Measurements from ENCODE around the gene STUB1. TPM values are rescaled to one million over a fixed set of nuclear protein-coding genes. Genes with fewer than 3 reads are reported as not detected.

Gene STUB1
- total and polyA plus RNA-seq, 2 experiments from 2014 or later = 91.7 to 108 TPM

DNA sequence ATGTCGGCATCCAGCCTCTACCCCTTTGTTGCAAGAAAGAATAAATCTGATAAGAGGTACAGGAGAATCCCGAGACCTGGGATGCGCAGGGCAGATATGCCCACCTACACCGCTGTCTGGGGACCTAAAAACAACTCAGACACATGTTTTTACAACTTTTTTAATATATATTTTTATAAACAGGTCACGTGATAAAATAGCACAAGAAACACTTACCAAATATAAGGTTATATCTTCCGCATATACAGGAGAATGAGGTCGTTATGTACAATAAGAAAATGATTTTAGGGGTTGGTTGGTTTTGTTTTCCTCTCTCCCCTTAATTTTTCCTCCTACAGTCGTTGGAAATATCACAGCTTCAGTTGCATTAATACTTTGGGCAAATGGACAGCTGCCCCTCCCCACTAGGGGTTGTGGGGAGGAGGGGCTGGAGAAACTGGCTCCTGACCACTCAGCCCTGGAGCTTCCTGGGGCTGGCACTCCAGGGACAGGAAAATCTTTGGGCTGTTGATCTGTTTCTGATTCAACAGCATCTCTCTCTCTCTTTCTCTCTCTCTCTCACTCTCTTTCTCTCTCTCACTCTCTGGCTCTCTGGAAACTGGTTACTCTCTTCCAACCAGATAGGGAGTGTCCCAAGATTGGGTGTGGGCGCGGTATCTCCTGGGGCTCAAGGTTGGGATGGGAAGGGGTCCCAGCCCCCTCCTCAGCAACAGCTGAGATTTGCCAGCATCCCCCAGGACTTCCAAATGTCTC lies 12.3 kb downstream of the STUB1 start:
- peaks cover 2% of the 10 kb centered on the region; the same call in 1 of the 3 replicates for H3K36me3 Mint-ChIP-seq (ENCODE audit: low read depth)
- H3K27me3 Mint-ChIP-seq (ENCODE audit: insufficient read depth, low read depth, poor library complexity) = peaks cover 39% of the 10 kb centered on the region
- no peak for ATAC-seq
- no peak for TF ChIP-seq CREB1 (CRISPR knock-in tag; IDR thresholded peaks at IDR 0.05; ENCODE audit: low read depth)
- no peak for TF ChIP-seq JUNB (IDR thresholded peaks at IDR 0.05; ENCODE audit: unreplicated experiment)
- no peak for TF ChIP-seq POLR2AphosphoS5 (IDR thresholded peaks at IDR 0.05; ENCODE audit: low read depth)
- TF ChIP-seq STAT1 (IDR thresholded peaks at IDR 0.05; ENCODE audit: unreplicated experiment) = no peak
- TF ChIP-seq, protein P1, sequence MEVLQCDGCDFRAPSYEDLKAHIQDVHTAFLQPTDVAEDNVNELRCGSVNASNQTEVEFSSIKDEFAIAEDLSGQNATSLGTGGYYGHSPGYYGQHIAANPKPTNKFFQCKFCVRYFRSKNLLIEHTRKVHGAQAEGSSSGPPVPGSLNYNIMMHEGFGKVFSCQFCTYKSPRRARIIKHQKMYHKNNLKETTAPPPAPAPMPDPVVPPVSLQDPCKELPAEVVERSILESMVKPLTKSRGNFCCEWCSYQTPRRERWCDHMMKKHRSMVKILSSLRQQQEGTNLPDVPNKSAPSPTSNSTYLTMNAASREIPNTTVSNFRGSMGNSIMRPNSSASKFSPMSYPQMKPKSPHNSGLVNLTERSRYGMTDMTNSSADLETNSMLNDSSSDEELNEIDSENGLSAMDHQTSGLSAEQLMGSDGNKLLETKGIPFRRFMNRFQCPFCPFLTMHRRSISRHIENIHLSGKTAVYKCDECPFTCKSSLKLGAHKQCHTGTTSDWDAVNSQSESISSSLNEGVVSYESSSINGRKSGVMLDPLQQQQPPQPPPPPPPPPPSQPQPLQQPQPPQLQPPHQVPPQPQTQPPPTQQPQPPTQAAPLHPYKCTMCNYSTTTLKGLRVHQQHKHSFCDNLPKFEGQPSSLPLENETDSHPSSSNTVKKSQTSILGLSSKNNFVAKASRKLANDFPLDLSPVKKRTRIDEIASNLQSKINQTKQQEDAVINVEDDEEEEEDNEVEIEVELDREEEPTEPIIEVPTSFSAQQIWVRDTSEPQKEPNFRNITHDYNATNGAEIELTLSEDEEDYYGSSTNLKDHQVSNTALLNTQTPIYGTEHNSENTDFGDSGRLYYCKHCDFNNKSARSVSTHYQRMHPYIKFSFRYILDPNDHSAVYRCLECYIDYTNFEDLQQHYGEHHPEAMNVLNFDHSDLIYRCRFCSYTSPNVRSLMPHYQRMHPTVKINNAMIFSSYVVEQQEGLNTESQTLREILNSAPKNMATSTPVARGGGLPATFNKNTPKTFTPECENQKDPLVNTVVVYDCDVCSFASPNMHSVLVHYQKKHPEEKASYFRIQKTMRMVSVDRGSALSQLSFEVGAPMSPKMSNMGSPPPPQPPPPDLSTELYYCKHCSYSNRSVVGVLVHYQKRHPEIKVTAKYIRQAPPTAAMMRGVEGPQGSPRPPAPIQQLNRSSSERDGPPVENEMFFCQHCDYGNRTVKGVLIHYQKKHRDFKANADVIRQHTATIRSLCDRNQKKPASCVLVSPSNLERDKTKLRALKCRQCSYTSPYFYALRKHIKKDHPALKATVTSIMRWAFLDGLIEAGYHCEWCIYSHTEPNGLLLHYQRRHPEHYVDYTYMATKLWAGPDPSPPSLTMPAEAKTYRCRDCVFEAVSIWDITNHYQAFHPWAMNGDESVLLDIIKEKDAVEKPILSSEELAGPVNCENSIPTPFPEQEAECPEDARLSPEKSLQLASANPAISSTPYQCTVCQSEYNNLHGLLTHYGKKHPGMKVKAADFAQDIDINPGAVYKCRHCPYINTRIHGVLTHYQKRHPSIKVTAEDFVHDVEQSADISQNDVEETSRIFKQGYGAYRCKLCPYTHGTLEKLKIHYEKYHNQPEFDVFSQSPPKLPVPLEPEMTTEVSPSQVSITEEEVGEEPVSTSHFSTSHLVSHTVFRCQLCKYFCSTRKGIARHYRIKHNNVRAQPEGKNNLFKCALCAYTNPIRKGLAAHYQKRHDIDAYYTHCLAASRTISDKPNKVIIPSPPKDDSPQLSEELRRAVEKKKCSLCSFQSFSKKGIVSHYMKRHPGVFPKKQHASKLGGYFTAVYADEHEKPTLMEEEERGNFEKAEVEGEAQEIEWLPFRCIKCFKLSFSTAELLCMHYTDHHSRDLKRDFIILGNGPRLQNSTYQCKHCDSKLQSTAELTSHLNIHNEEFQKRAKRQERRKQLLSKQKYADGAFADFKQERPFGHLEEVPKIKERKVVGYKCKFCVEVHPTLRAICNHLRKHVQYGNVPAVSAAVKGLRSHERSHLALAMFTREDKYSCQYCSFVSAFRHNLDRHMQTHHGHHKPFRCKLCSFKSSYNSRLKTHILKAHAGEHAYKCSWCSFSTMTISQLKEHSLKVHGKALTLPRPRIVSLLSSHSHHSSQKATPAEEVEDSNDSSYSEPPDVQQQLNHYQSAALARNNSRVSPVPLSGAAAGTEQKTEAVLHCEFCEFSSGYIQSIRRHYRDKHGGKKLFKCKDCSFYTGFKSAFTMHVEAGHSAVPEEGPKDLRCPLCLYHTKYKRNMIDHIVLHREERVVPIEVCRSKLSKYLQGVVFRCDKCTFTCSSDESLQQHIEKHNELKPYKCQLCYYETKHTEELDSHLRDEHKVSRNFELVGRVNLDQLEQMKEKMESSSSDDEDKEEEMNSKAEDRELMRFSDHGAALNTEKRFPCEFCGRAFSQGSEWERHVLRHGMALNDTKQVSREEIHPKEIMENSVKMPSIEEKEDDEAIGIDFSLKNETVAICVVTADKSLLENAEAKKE (CRISPR knock-in tag; IDR thresholded peaks at IDR 0.05) = no peak
- TF ChIP-seq, protein P2, sequence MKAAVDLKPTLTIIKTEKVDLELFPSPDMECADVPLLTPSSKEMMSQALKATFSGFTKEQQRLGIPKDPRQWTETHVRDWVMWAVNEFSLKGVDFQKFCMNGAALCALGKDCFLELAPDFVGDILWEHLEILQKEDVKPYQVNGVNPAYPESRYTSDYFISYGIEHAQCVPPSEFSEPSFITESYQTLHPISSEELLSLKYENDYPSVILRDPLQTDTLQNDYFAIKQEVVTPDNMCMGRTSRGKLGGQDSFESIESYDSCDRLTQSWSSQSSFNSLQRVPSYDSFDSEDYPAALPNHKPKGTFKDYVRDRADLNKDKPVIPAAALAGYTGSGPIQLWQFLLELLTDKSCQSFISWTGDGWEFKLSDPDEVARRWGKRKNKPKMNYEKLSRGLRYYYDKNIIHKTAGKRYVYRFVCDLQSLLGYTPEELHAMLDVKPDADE (IDR thresholded peaks at IDR 0.05) = no peak
- no peak for TF ChIP-seq ZNF114 (CRISPR knock-in tag; IDR thresholded peaks at IDR 0.05)
- no peak for TF ChIP-seq ZNF331 (CRISPR knock-in tag; IDR thresholded peaks at IDR 0.05; ENCODE audit: low read depth)
- no peak for TF ChIP-seq NANOG (IDR thresholded peaks at IDR 0.05; ENCODE audit: borderline replicate concordance)
- TF ChIP-seq EZH2 (IDR thresholded peaks at IDR 0.05; ENCODE audit: low read depth, unreplicated experiment) = no peak
- TF ChIP-seq EZH2phosphoT487 (IDR thresholded peaks at IDR 0.05; ENCODE audit: unreplicated experiment) = no peak
- TF ChIP-seq, protein P3, sequence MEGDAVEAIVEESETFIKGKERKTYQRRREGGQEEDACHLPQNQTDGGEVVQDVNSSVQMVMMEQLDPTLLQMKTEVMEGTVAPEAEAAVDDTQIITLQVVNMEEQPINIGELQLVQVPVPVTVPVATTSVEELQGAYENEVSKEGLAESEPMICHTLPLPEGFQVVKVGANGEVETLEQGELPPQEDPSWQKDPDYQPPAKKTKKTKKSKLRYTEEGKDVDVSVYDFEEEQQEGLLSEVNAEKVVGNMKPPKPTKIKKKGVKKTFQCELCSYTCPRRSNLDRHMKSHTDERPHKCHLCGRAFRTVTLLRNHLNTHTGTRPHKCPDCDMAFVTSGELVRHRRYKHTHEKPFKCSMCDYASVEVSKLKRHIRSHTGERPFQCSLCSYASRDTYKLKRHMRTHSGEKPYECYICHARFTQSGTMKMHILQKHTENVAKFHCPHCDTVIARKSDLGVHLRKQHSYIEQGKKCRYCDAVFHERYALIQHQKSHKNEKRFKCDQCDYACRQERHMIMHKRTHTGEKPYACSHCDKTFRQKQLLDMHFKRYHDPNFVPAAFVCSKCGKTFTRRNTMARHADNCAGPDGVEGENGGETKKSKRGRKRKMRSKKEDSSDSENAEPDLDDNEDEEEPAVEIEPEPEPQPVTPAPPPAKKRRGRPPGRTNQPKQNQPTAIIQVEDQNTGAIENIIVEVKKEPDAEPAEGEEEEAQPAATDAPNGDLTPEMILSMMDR (conservative IDR thresholded peaks at IDR 0.05; ENCODE audit: low read depth in 2 of 2) = no peak
- Histone ChIP-seq H3K9me2 (ENCODE audit: insufficient read depth) (no peaks in the 10 kb centered on the region), H3K27ac (ENCODE audit: low read depth) (no peak overlapping the region), H3K36me3 (ENCODE audit: insufficient read depth) (no peaks in the 10 kb centered on the region), H3K79me2 (replicated peaks; ENCODE audit: insufficient read depth) (no peaks in the 10 kb centered on the region; the same call in 1 of the 2 replicates), H3K4me3 (no peak overlapping the region), H2AFZ (no peak overlapping the region), H3K4me2 (no peak overlapping the region), H3F3A (replicated peaks; ENCODE audit: low read depth) (0 out of 2 replicates have a peak, but pooled peaks cover 3% of the 10 kb centered on the region), H3K27me3 (ENCODE audit: insufficient read depth) (peaks cover 57% of the 10 kb centered on the region), H4K20me1 (replicated peaks; ENCODE audit: insufficient read depth) (no peaks in the 10 kb centered on the region; the same call in 1 of the 2 replicates), H3K4me1 (ENCODE audit: insufficient read depth) (no peaks in the 10 kb centered on the region; the same call in 1 of the 2 replicates)
- peaks cover 3% of the 10 kb centered on the region; the same call in 2 of the 3 replicates for H3K4me1 Mint-ChIP-seq
- peak overlapping the region; percentile 4; the same call in 1 of the 3 replicates for H3K4me3 Mint-ChIP-seq
- no peak overlapping the region for H3K27ac Mint-ChIP-seq
- DNase-seq (ENCODE audit: low spot score) = no peak
- H3K9me3 Mint-ChIP-seq = no peaks in the 10 kb centered on the region; the same call in 1 of the 3 replicates

Data from GM23338 (cell line).